ENCODE data around the gene TMC6.

DNA sequence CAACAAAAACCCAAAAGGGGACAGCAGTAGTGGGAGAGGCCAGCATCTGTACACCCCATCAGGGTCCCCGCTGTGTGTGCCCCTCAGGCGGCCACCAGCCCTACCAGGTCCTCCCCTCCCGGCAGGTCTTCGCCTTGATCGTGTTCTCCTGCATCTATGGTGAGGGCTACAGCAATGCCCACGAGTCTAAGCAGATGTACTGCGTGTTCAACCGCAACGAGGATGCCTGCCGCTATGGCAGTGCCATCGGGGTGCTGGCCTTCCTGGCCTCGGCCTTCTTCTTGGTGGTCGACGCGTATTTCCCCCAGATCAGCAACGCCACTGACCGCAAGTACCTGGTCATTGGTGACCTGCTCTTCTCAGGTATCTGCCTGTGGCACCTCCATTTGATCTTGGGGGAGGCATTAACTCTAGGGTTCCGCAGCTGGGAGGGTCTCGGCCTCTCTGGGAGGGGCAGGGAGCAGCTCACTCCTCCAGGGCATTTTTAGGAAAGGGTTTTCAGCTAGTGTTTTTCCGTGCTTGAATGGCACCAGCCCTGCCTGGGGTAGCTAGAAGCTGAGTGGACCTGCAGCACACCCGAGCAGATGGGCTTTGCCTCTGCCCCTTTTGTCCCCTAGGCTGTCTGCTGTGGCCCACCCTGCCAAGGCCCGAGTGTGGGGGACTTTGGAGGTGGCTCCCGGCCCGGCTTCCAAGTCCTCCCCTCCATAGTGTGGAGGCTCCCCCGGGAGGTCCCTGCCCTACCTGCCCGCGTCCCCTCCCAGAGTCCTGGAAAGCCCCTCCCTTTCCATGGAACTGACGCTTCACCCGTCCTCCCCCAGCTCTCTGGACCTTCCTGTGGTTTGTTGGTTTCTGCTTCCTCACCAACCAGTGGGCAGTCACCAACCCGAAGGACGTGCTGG lies 42.4 kb upstream of the TMC6 start:
- TF ChIP-seq, protein P1, sequence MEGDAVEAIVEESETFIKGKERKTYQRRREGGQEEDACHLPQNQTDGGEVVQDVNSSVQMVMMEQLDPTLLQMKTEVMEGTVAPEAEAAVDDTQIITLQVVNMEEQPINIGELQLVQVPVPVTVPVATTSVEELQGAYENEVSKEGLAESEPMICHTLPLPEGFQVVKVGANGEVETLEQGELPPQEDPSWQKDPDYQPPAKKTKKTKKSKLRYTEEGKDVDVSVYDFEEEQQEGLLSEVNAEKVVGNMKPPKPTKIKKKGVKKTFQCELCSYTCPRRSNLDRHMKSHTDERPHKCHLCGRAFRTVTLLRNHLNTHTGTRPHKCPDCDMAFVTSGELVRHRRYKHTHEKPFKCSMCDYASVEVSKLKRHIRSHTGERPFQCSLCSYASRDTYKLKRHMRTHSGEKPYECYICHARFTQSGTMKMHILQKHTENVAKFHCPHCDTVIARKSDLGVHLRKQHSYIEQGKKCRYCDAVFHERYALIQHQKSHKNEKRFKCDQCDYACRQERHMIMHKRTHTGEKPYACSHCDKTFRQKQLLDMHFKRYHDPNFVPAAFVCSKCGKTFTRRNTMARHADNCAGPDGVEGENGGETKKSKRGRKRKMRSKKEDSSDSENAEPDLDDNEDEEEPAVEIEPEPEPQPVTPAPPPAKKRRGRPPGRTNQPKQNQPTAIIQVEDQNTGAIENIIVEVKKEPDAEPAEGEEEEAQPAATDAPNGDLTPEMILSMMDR (IDR thresholded peaks at IDR 0.05) = no peak
- no peak for TF ChIP-seq POLR2A (IDR thresholded peaks at IDR 0.05)

Data from adrenal gland (tissue), 5 donors.